ES-I3 (cell line): ENCODE results near the gene CAPN2.
"Not testable (repeated sequence)": the region's sequence is repeated elsewhere in the genome, so short reads cannot be mapped to it uniquely, and the experiment has no call there.

ENCODE experiments used
- H3K36me3 ChIP-seq: 2 replicates; pipeline ENCODE4 v1.6.1; 2013; ENCODE audit warnings: mild to moderate bottlenecking, low read length, control low read depth, moderate library complexity; ENCODE audit not compliant: insufficient read depth
- H3K4me1 ChIP-seq: 2 replicates; pipeline ENCODE4 v1.6.1; 2013; ENCODE audit warnings: mild to moderate bottlenecking, control low read depth, low read length; ENCODE audit not compliant: insufficient read depth
- H3K9ac ChIP-seq: 2 replicates; pipeline ENCODE4 v1.6.1; 2013; ENCODE audit warnings: low read depth, mild to moderate bottlenecking, low read length, moderate library complexity
- H3K9me3 ChIP-seq: 2 replicates; pipeline ENCODE4 v1.6.1; 2013; ENCODE audit warnings: mild to moderate bottlenecking, low read length, moderate library complexity; ENCODE audit not compliant: control insufficient read depth, insufficient read depth

The CAPN2 gene

GRCh38 chr1:223780318-223780717, 68.0 kb downstream of the CAPN2 start:
- H3K4me1 ChIP-seq = no peaks in the 10 kb centered on the region
- peaks cover 9% of the 10 kb centered on the region for H3K36me3 ChIP-seq
- H3K9me3 ChIP-seq = no peaks in the 10 kb centered on the region
- no peak overlapping the region for H3K9ac ChIP-seq

DNA sequence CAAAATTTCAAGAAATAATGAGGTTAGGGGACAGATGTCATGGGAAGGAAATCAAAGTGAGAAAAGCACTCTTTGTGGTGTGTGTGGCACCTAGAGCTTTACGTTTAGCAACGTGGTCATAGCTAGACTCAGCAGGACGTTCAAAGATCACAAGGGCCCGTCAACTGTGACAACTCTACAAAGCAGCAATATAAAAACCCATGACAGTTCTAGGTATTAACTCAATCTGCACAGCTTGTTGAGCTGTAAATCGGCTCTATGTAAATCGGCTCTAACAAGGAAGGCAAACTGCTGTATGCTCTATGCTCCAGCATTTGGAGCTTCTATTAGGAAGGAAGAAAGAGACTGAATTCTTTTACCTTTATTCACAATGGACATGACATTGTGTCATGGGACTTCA, 68.6 kb downstream of the CAPN2 start:
- no peaks in the 10 kb centered on the region for H3K4me1 ChIP-seq
- no peak overlapping the region for H3K9ac ChIP-seq
- peaks cover 9% of the 10 kb centered on the region for H3K36me3 ChIP-seq
- no peaks in the 10 kb centered on the region for H3K9me3 ChIP-seq

GRCh38 chr1:223783676-223784075, 71.3 kb downstream of the CAPN2 start:
- Histone ChIP-seq H3K9me3 (no peaks in the 10 kb centered on the region), H3K36me3 (peaks cover 3% of the 10 kb centered on the region), H3K4me1 (no peaks in the 10 kb centered on the region), H3K9ac (no peak overlapping the region)

GRCh38 chr1:223784541-223784940, 72.2 kb downstream of the CAPN2 start:
- no peaks in the 10 kb centered on the region for H3K9me3 ChIP-seq
- peaks cover 3% of the 10 kb centered on the region; the same call in 1 of the 2 replicates for H3K36me3 ChIP-seq
- no peak overlapping the region for H3K9ac ChIP-seq
- H3K4me1 ChIP-seq = no peaks in the 10 kb centered on the region

- Histone ChIP-seq H3K36me3 (no peaks in the 10 kb centered on the region), H3K4me1 (no peaks in the 10 kb centered on the region), H3K9ac (no peak overlapping the region), H3K9me3 (no peaks in the 10 kb centered on the region)
Observed at GRCh38 chr1:223785808-223786207, 73.5 kb downstream of the CAPN2 start.

DNA sequence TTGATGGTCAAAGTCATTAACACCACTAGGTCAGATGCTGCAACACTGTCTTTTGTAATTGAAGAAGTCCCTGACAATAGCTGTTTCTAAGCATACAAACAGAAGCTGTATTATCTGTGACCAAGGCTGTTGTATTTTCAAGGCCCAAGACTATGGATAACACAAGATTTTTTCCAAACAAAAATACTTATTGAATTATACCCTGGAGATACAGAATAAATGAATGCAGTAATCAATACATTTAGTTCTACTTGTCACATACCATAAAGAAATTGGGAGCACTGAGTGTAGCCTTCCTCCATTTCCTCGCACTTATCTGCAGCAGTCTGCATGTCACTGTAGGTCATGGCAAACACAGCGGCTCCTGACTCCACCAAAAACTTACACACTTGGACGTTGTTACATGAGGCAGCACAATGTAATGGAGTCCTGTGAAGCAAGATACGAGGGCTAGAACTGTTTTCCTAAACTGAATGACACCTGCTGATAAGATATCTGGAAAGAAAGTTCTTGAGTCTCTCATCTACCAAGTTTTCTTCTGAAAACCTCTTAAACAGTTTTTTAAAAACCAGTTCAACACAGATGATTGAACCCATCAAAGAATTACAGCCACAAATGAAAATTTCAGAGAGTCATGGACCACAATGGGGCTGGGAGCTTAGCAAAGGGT, 76.5 kb downstream of the CAPN2 start:
- Histone ChIP-seq H3K4me1 (no peaks in the 10 kb centered on the region), H3K9me3 (no peaks in the 10 kb centered on the region), H3K36me3 (peaks cover 8% of the 10 kb centered on the region; the same call in 1 of the 2 replicates), H3K9ac (no peak overlapping the region)

- no peaks in the 10 kb centered on the region for H3K9me3 ChIP-seq
Observed at GRCh38 chr1:223792046-223792445, 79.7 kb downstream of the CAPN2 start.

DNA sequence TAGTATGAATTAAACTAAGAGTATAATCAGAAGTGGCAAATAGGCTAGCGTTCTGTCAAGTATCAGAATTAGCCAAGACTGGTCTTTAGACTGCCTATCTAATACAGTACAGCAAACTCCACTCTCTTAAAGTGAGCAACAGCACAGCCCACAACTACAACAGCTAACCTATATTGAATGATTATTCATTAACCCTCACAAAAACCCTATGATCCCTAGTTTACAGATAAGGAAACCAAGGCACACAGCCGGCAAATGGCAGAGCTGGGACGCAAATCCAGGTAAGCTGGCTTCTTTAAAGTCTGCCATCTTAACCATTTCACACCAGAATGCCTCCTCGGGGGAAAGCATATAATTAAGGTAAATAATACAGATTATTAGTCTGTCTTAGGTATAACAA, 81.4 kb downstream of the CAPN2 start:
- Histone ChIP-seq H3K36me3 (peaks cover 21% of the 10 kb centered on the region), H3K4me1 (no peaks in the 10 kb centered on the region), H3K9ac (no peak overlapping the region), H3K9me3 (no peaks in the 10 kb centered on the region)

More at GRCh38 chr1:223792046-223792445, 79.7 kb downstream of the CAPN2 start:
- no peaks in the 10 kb centered on the region for H3K4me1 ChIP-seq
- H3K9ac ChIP-seq = no peak overlapping the region
- H3K36me3 ChIP-seq = peaks cover 15% of the 10 kb centered on the region; the same call in 1 of the 2 replicates

GRCh38 chr1:223794136-223794880, 82.0 kb downstream of the CAPN2 start:
- no peaks in the 10 kb centered on the region for H3K4me1 ChIP-seq
- H3K9me3 ChIP-seq = no peaks in the 10 kb centered on the region
- peaks cover 21% of the 10 kb centered on the region for H3K36me3 ChIP-seq
- no peak overlapping the region for H3K9ac ChIP-seq

- H3K4me1 ChIP-seq = no peaks in the 10 kb centered on the region
- H3K9ac ChIP-seq = no peak overlapping the region
- no peaks in the 10 kb centered on the region for H3K9me3 ChIP-seq
- peaks cover 24% of the 10 kb centered on the region for H3K36me3 ChIP-seq
Observed at GRCh38 chr1:223796210-223796609, 83.9 kb downstream of the CAPN2 start.

GRCh38 chr1:223802032-223802431, 89.7 kb downstream of the CAPN2 start:
- Histone ChIP-seq H3K4me1 (no peaks in the 10 kb centered on the region), H3K9me3 (no peaks in the 10 kb centered on the region), H3K36me3 (peaks cover 25% of the 10 kb centered on the region), H3K9ac (no peak overlapping the region)

DNA sequence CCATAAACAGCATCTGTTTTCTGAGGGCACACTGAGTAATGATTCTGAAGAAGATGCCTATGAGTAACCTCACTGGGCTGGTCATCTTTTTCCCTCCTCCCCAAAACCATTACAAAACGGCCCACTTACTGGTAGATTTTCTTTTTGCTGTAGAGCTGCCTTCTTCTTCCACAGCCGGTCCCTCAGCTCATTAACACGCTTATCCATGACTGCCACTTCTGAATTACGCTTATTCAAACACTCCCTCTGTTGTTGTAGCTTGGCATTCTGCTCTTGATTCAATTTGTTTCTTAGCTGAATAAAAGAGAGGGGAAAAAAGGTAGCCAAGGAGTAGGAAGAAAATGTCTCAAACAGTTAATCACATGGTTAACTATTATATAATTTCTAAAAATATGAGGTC, 90.3 kb downstream of the CAPN2 start:
- Histone ChIP-seq H3K4me1 (no peaks in the 10 kb centered on the region), H3K9me3 (no peaks in the 10 kb centered on the region), H3K36me3 (peaks cover 25% of the 10 kb centered on the region)

GRCh38 chr1:223803211-223803610, 90.9 kb downstream of the CAPN2 start:
- Histone ChIP-seq H3K9me3 (no peaks in the 10 kb centered on the region), H3K4me1 (no peaks in the 10 kb centered on the region), H3K36me3 (peaks cover 22% of the 10 kb centered on the region), H3K9ac (no peak overlapping the region)

More for the DNA sequence above, 90.3 kb downstream of the CAPN2 start:
- no peak overlapping the region for H3K9ac ChIP-seq

DNA sequence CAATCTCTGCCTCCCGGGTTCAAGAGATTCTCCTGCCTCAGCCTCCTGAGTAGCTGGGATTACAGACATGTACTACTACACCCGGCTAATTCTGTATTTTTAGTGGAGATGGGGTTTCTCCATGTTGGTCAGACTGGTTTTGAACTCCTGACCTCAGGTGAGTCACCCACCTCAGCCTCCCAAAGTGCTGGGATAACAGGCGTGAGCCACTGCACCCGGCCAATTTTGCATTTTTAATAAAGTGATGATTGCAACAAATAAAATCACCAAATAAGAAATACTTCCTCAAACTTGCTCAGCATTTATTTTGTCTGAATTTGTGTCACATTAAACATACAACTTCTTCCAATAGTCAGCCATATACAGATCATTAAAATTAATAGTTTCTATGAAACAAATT, 97.6 kb downstream of the CAPN2 start:
- H3K4me1 ChIP-seq, H3K9me3 ChIP-seq, H3K36me3 ChIP-seq, H3K9ac ChIP-seq: not testable (repeated sequence)

DNA sequence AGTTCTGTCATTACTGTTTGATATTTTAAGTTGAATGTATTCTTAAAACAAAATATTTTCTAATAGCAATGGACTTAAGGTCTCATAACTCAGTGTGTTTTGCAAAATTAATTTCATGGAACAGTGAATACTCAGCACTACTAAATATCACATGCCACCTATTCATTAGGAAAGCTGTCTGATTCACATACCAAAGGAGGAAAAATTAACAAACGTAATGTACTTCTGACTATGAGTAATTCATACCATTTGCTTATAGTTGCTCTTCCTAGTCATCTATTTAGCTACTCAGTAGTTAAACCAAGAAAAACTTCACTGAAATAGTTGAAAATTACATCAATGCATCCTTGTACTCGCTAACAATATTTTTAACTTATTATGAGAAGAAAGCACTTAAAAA, 98.2 kb downstream of the CAPN2 start:
- no peaks in the 10 kb centered on the region; the same call in 1 of the 2 replicates for H3K36me3 ChIP-seq
- H3K4me1 ChIP-seq = no peaks in the 10 kb centered on the region
- no peak overlapping the region for H3K9ac ChIP-seq
- H3K9me3 ChIP-seq = no peaks in the 10 kb centered on the region
